Stomach (tissue), 4 donors: ENCODE data around the gene TJP1.
"Not testable (repeated sequence)": the region's sequence is repeated elsewhere in the genome, so short reads cannot be mapped to it uniquely, and the experiment has no call there.

Experiments used
- EP300 ChIP-seq: sonication (generic); formaldehyde crosslinking; IDR thresholded peaks from one replicate; pipeline ENCODE4 v1.6.1; 2017; ENCODE audit warnings: antibody characterized with exemption
- TF ChIP-seq, protein P1 (sequence below), 7 experiments: fragments of 450-650 bp in 4 of 7; fragments of 200-600 bp in 3 of 7; sonication (generic) in 3 of 7; IDR thresholded peaks; one replicate each; pipeline ENCODE4 v1.5.1; 2016 to 2019; ENCODE audit warnings: antibody characterized with exemption in 7 of 7, control low read depth in 2 of 7, mild to moderate bottlenecking in 1 of 7

GRCh38 chr15:29817455-29817854 is 4.8 kb downstream of the TJP1 start:
- TF ChIP-seq EP300 = not testable (repeated sequence)
- TF ChIP-seq, protein P1, sequence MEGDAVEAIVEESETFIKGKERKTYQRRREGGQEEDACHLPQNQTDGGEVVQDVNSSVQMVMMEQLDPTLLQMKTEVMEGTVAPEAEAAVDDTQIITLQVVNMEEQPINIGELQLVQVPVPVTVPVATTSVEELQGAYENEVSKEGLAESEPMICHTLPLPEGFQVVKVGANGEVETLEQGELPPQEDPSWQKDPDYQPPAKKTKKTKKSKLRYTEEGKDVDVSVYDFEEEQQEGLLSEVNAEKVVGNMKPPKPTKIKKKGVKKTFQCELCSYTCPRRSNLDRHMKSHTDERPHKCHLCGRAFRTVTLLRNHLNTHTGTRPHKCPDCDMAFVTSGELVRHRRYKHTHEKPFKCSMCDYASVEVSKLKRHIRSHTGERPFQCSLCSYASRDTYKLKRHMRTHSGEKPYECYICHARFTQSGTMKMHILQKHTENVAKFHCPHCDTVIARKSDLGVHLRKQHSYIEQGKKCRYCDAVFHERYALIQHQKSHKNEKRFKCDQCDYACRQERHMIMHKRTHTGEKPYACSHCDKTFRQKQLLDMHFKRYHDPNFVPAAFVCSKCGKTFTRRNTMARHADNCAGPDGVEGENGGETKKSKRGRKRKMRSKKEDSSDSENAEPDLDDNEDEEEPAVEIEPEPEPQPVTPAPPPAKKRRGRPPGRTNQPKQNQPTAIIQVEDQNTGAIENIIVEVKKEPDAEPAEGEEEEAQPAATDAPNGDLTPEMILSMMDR (IDR thresholded peaks at IDR 0.05) = not testable (repeated sequence)
